Frontal cortex (tissue), 4 donors: ENCODE measurements around the gene RGS14. TPM values are rescaled to one million over a fixed set of nuclear protein-coding genes. Genes with fewer than 3 reads are reported as not detected.
A peak's percentile ranks its signal among the peaks of the same experiment; 100 is the strongest.
"Not testable (repeated sequence)": the region's sequence is repeated elsewhere in the genome, so short reads cannot be mapped to it uniquely, and the experiment has no call there.

Experiments
- DNase-seq, 2 donors: peaks; one replicate each; pipeline ENCODE4 v3.0.0; 2012; ENCODE audit warnings: low spot score in 2 of 2
- FAIRE-seq: peaks from 2 replicates; lab custom pipeline; 2012; peaks lifted over from hg19 to GRCh38; lab: Jason Lieb, UNC
- total RNA-seq: library from RNA; depleted of rRNA; stranded (reverse); fragments of >200 nt; gene quantifications from one replicate; pipeline ENCODE4 v1.2.3, GENCODE V29; 2014
- donor health status: control.
- donor health status: control.
- donor health status: control.

RGS14 gene
- total RNA-seq, 1 donor from 2014 or later, result 7.7 TPM

GRCh38 chr5:177393206-177393765, 35.6 kb downstream of the RGS14 start:
- FAIRE-seq (no peak), DNase-seq (no peak)

GRCh38 chr5:177393990-177394389, 36.3 kb downstream of the RGS14 start:
- FAIRE-seq (no peak), DNase-seq (no peak)

- DNase-seq (no peak), FAIRE-seq (no peak)
Observed at GRCh38 chr5:177396078-177396477, 38.4 kb downstream of the RGS14 start.

GRCh38 chr5:177396807-177397206, 39.1 kb downstream of the RGS14 start:
- FAIRE-seq, result no peak
- DNase-seq, result no peak

- FAIRE-seq (no peak), DNase-seq (no peak)
Observed at GRCh38 chr5:177397875-177398390, 40.2 kb downstream of the RGS14 start.

GRCh38 chr5:177399997-177400868, 42.5 kb downstream of the RGS14 start, which contains the start of gene PFN3:
Gene PFN3, minus strand, starts transcription at chr5:177400661. Its CDS starts 85 bp downstream, at chr5:177400576.
- peak in 1 of 2 donors; percentile 45 for DNase-seq
- no peak for FAIRE-seq

GRCh38 chr5:177402271-177403043, 44.7 kb downstream of the RGS14 start:
- no peak for FAIRE-seq
- peak in 1 of 2 donors; percentile 58 for DNase-seq

- FAIRE-seq, result no peak
- DNase-seq, result peak in 1 of 2 donors; percentile 40
Observed at GRCh38 chr5:177403102-177403791, 45.5 kb downstream of the RGS14 start.

GRCh38 chr5:177403792-177404640, 46.3 kb downstream of the RGS14 start:
- no peak for FAIRE-seq
- peak; percentile 91 to 95 for DNase-seq

- FAIRE-seq, result no peak
- no peak for DNase-seq
Observed at GRCh38 chr5:177404641-177405179, 47.0 kb downstream of the RGS14 start.

GRCh38 chr5:177405312-177405711, 47.6 kb downstream of the RGS14 start:
- FAIRE-seq, result no peak

GRCh38 chr5:177405805-177406204, 48.1 kb downstream of the RGS14 start:
- DNase-seq, result no peak
- no peak for FAIRE-seq

More at GRCh38 chr5:177405312-177405711, 47.6 kb downstream of the RGS14 start:
- DNase-seq, result no peak

- no peak for DNase-seq
- FAIRE-seq, result no peak
Observed at GRCh38 chr5:177409043-177409801, 51.5 kb downstream of the RGS14 start, which contains the start of gene F12. Gene F12, minus strand, starts transcription at chr5:177409564. Its CDS starts 37 bp downstream, at chr5:177409527.

- FAIRE-seq, result no peak
Observed at GRCh38 chr5:177410575-177410974, 52.9 kb downstream of the RGS14 start.

GRCh38 chr5:177412603-177413233, 55.0 kb downstream of the RGS14 start:
- no peak for DNase-seq
- FAIRE-seq, result no peak

More at GRCh38 chr5:177410575-177410974, 52.9 kb downstream of the RGS14 start:
- DNase-seq, result no peak

GRCh38 chr5:177414481-177414880, 56.8 kb downstream of the RGS14 start:
- DNase-seq (no peak), FAIRE-seq (no peak)

GRCh38 chr5:177417081-177417480, 59.4 kb downstream of the RGS14 start:
- not testable (repeated sequence) for FAIRE-seq

More at GRCh38 chr5:177417081-177417480, 59.4 kb downstream of the RGS14 start:
- not testable (repeated sequence) for DNase-seq
